PC-3 (cell line): ENCODE measurements around the gene WNT3. TPM values are rescaled to one million over a fixed set of nuclear protein-coding genes. Genes with fewer than 3 reads are reported as not detected.
A peak's percentile ranks its signal among the peaks of the same experiment; 100 is the strongest.

Source experiments
- ATAC-seq: fragments of 200-7000 bp; cut with Tn5 transposase; 2 replicates; pipeline ENCODE4 v1.9.1; 2020; ENCODE audit warnings: mild to moderate bottlenecking, moderate library complexity
- BruUV-seq: library from RNA; stranded (reverse); fragments of 400-500 nt; replicated peaks from 2 replicates; lab custom pipeline; 2021; lab: Mats Ljungman, UMichigan
- CTCF ChIA-PET: fragments of 300-600 bp; sonication (Branson Sonifier 250); formaldehyde crosslinking; loops from one replicate; lab custom pipeline; 2022; ENCODE audit warnings: antibody characterized with exemption; lab: Charles Lee
- POLR2A ChIA-PET: fragments of 300-600 bp; sonication (Branson Sonifier 250); formaldehyde crosslinking; loops from one replicate; lab custom pipeline; 2022; ENCODE audit warnings: antibody characterized with exemption; ENCODE audit not compliant: unreplicated experiment; lab: Charles Lee
- DNase-seq: peaks from one replicate; pipeline ENCODE4 v3.0.0-alpha.2; 2015
- H2AFZ ChIP-seq: fragments of 300-600 bp; sonication (generic); 2 replicates; pipeline ENCODE4 v1.6.0; 2016; ENCODE audit warnings: antibody characterized with exemption, low read length
- H3F3A ChIP-seq: fragments of 300-600 bp; sonication (generic); one replicate; pipeline ENCODE4 v1.6.0; 2017; ENCODE audit warnings: antibody characterized with exemption, low read length, control low read depth, mild to moderate bottlenecking; ENCODE audit not compliant: unreplicated experiment
- H3K27ac ChIP-seq: fragments of 300-600 bp; sonication (generic); 2 replicates; pipeline ENCODE4 v1.5.1; 2016; ENCODE audit warnings: mild to moderate bottlenecking, low read length
- H3K27me3 ChIP-seq: fragments of 300-600 bp; sonication (generic); 2 replicates; pipeline ENCODE4 v1.6.1; 2016; ENCODE audit warnings: low read length, mixed read lengths
- H3K36me3 ChIP-seq: fragments of 300-600 bp; sonication (generic); 2 replicates; pipeline ENCODE4 v1.6.1; 2016; ENCODE audit warnings: low read depth, mixed run types, low read length, mixed read lengths
- H3K4me1 ChIP-seq: fragments of 300-600 bp; sonication (generic); 2 replicates; pipeline ENCODE4 v1.5.1; 2016; ENCODE audit warnings: low read length; ENCODE audit not compliant: insufficient read depth
- H3K4me2 ChIP-seq: fragments of 300-600 bp; sonication (generic); 2 replicates; pipeline ENCODE4 v1.6.0; 2016; ENCODE audit warnings: low read length
- H3K4me3 ChIP-seq: fragments of 300-600 bp; sonication (generic); 2 replicates; pipeline ENCODE4 v1.5.1; 2016; ENCODE audit warnings: mild to moderate bottlenecking, low read length, mixed read lengths
- H3K79me2 ChIP-seq: fragments of 300-600 bp; sonication (generic); 2 replicates; pipeline ENCODE4 v1.6.1; 2017; ENCODE audit warnings: low read length, mixed read lengths
- H3K9ac ChIP-seq: fragments of 300-600 bp; sonication (generic); 2 replicates; pipeline ENCODE4 v1.6.0; 2016; ENCODE audit warnings: mild to moderate bottlenecking, low read length
- H3K9me2 ChIP-seq: fragments of 300-600 bp; sonication (generic); replicated peaks from 2 replicates; pipeline ENCODE4 v1.6.1; 2016; ENCODE audit warnings: mixed run types, low read length, mixed read lengths
- H3K9me3 ChIP-seq: fragments of 300-600 bp; sonication (generic); 2 replicates; pipeline ENCODE4 v1.6.1; 2016; ENCODE audit warnings: low read length, mixed read lengths
- H4K20me1 ChIP-seq: fragments of 300-600 bp; sonication (generic); 2 replicates; pipeline ENCODE4 v1.6.1; 2016; ENCODE audit warnings: low read length, mixed read lengths
- CTCF ChIP-seq: fragments of 300-600 bp; sonication (generic); conservative IDR thresholded peaks from 2 replicates; pipeline ENCODE4 v1.5.1; 2017; ENCODE audit warnings: antibody characterized with exemption, low read depth, mild to moderate bottlenecking, low read length
- EZH2 ChIP-seq: fragments of 300-600 bp; sonication (generic); IDR thresholded peaks from one replicate; pipeline ENCODE4 v1.6.1; 2017; ENCODE audit warnings: antibody characterized with exemption, mild to moderate bottlenecking, low read length; ENCODE audit not compliant: unreplicated experiment
- EZH2phosphoT487 ChIP-seq: fragments of 300-600 bp; sonication (generic); IDR thresholded peaks from 2 replicates; pipeline ENCODE4 v1.6.1; 2018; ENCODE audit warnings: mild to moderate bottlenecking, antibody characterized with exemption, low read length, borderline replicate concordance
- intact Hi-C: fragments of 100-400 bp; cut with micrococcal nuclease; formaldehyde crosslinking; loops from 2 replicates; pipeline ENCODE4 v1.9.0; 2023
- total RNA-seq: library from RNA; depleted of rRNA; stranded (reverse); fragments of >200 nt; gene quantifications from 2 replicates; pipeline ENCODE4 v1.2.3, GENCODE V29; 2014

Gene WNT3
- total RNA-seq, 1 experiment from 2014 or later: 4.9 TPM

- no peaks in the 10 kb centered on the region for H3K36me3 ChIP-seq
- no peak overlapping the region for H3K4me2 ChIP-seq
- peak overlapping the region; percentile 18; the same call in 1 of the 2 replicates for H2AFZ ChIP-seq
- H3K9me3 ChIP-seq: no peaks in the 10 kb centered on the region
- POLR2A ChIA-PET: interaction anchor here (0.6 to 0.7 kb wide), 2 partner anchors 21 to 74 kb away, joined by 3 to 4 read pairs; no protein-coding TSS in a partner anchor
- H3K4me3 ChIP-seq: no peak overlapping the region
- H3K27ac ChIP-seq: no peak overlapping the region
- H3K9me2 ChIP-seq: no peaks in the 10 kb centered on the region
- intact Hi-C loops: no loop called here
- H3K27me3 ChIP-seq: no peaks in the 10 kb centered on the region
- no peak overlapping the region for H3K9ac ChIP-seq
- H4K20me1 ChIP-seq: no peaks in the 10 kb centered on the region
- ATAC-seq (peak; percentile 70), DNase-seq (peak; percentile 59)
- H3K79me2 ChIP-seq: no peaks in the 10 kb centered on the region
- TF ChIP-seq EZH2phosphoT487: no peak
- no peak for TF ChIP-seq CTCF
- TF ChIP-seq EZH2: no peak
- CTCF ChIA-PET: interaction anchor here (0.5 to 1.0 kb wide), 3 partner anchors 9 to 113 kb away, joined by 3 to 9 read pairs (median 5); no protein-coding TSS in a partner anchor
- BruUV-seq: no TSS peak
- H3K4me1 ChIP-seq: peaks cover 9% of the 10 kb centered on the region; the same call in 1 of the 2 replicates
- no peaks in the 10 kb centered on the region for H3F3A ChIP-seq
These were observed 14.7 kb upstream of the WNT3 start for GRCh38 chr17:46832945-46833839.

GRCh38 chr17:46832331-46832821 lies 13.9 kb upstream of the WNT3 start:
- no peaks in the 10 kb centered on the region for H3K36me3 ChIP-seq
- no peak overlapping the region for H2AFZ ChIP-seq
- H3K79me2 ChIP-seq: no peaks in the 10 kb centered on the region
- no peak overlapping the region for H3K27ac ChIP-seq
- BruUV-seq: no TSS peak
- no peaks in the 10 kb centered on the region for H3K9me3 ChIP-seq
- no peaks in the 10 kb centered on the region for H3F3A ChIP-seq
- ChIA-PET CTCF (interaction anchor here (0.5 kb wide), 2 partner anchors 114 to 169 kb away, joined by 8 to 9 read pairs; no protein-coding TSS in a partner anchor), POLR2A (no interaction called here)
- no peak overlapping the region for H3K4me2 ChIP-seq
- H3K27me3 ChIP-seq: no peaks in the 10 kb centered on the region
- no peaks in the 10 kb centered on the region for H3K9me2 ChIP-seq
- no peak overlapping the region for H3K9ac ChIP-seq
- ATAC-seq (no peak), DNase-seq (no peak)
- TF ChIP-seq CTCF (no peak), EZH2phosphoT487 (no peak), EZH2 (no peak)
- H3K4me3 ChIP-seq: no peak overlapping the region
- peaks cover 9% of the 10 kb centered on the region; the same call in 1 of the 2 replicates for H3K4me1 ChIP-seq
- intact Hi-C loops: no loop called here
- H4K20me1 ChIP-seq: no peaks in the 10 kb centered on the region
